GM21528 (cell line): ENCODE results near the gene PGA4.
"Not testable (repeated sequence)": the region's sequence is repeated elsewhere in the genome, so short reads cannot be mapped to it uniquely, and the experiment has no call there.

Experiments used
- ATAC-seq: cut with Tn5 transposase; IDR thresholded peaks from one replicate; pipeline ENCODE4 v1.9.1; 2021; ENCODE audit warnings: mild to moderate bottlenecking, moderate library complexity; ENCODE audit not compliant: unreplicated experiment, low FRiP score

Gene PGA4

GRCh38 chr11:61222047-61222446 lies at the start of gene PGA4:
Gene PGA4 (plus strand): TSS chr11:61222347. CDS start chr11:61222401, 54 bp downstream.
- not testable (repeated sequence) for ATAC-seq

GRCh38 chr11:61172356-61172755 lies 49.8 kb upstream of the PGA4 start:
- no peak for ATAC-seq

- ATAC-seq = no peak
Measured at GRCh38 chr11:61172888-61173287, 49.3 kb upstream of the PGA4 start.

GRCh38 chr11:61173456-61173855 lies 48.7 kb upstream of the PGA4 start:
- no peak for ATAC-seq

GRCh38 chr11:61174273-61174672 lies 47.9 kb upstream of the PGA4 start:
- ATAC-seq = no peak

GRCh38 chr11:61174949-61175348 lies 47.2 kb upstream of the PGA4 start:
- ATAC-seq = no peak

- no peak for ATAC-seq
Measured at GRCh38 chr11:61176446-61176845, 45.7 kb upstream of the PGA4 start.

- not testable (repeated sequence) for ATAC-seq
Measured at GRCh38 chr11:61180205-61180604, 41.9 kb upstream of the PGA4 start.

- no peak for ATAC-seq
Measured at GRCh38 chr11:61181489-61181888, 40.7 kb upstream of the PGA4 start.

- ATAC-seq = no peak
Measured at GRCh38 chr11:61183645-61184044, 38.5 kb upstream of the PGA4 start.

GRCh38 chr11:61186504-61186903 lies 35.6 kb upstream of the PGA4 start:
- no peak for ATAC-seq

- no peak for ATAC-seq
Measured at GRCh38 chr11:61187505-61188130, 34.5 kb upstream of the PGA4 start.

- no peak for ATAC-seq
Measured at GRCh38 chr11:61189933-61190332, 32.2 kb upstream of the PGA4 start.

- no peak for ATAC-seq
Measured at GRCh38 chr11:61193596-61193995, 28.6 kb upstream of the PGA4 start.

- ATAC-seq = no peak
Measured at GRCh38 chr11:61194169-61194671, 27.9 kb upstream of the PGA4 start.

GRCh38 chr11:61194981-61195695 lies 27.0 kb upstream of the PGA4 start:
- no peak for ATAC-seq

- no peak for ATAC-seq
Measured at GRCh38 chr11:61195719-61196118, 26.4 kb upstream of the PGA4 start.

- no peak for ATAC-seq
Measured at GRCh38 chr11:61198361-61198760, 23.8 kb upstream of the PGA4 start.

GRCh38 chr11:61198948-61199523 lies 23.1 kb upstream of the PGA4 start:
- no peak for ATAC-seq

GRCh38 chr11:61201476-61201875 lies 20.7 kb upstream of the PGA4 start:
- no peak for ATAC-seq

GRCh38 chr11:61202950-61203746 lies 19.0 kb upstream of the PGA4 start, which contains the start of gene PGA3:
Gene PGA3 (plus strand): TSS chr11:61203515. CDS start chr11:61203565, 50 bp downstream.
- not testable (repeated sequence) for ATAC-seq
